Activated CD4-positive, CD25-positive, alpha-beta regulatory T cell (primary cell): Measurements from ENCODE around the gene SPHK1.

ENCODE experiments used
- DNase-seq, 4 experiments: peaks; one replicate each; lab custom pipeline; 2025; lab: John Stamatoyannopoulos, UW

The SPHK1 gene

GRCh38 chr17:76433693-76434092 is 49.3 kb downstream of the SPHK1 start:
- no peak for DNase-seq

- no peak for DNase-seq
Observed at GRCh38 chr17:76434870-76435269, 50.5 kb downstream of the SPHK1 start.

GRCh38 chr17:76435751-76436150 is 51.3 kb downstream of the SPHK1 start:
- DNase-seq, result no peak
